ENCODE results near the gene EHF. TPM values are rescaled to one million over a fixed set of nuclear protein-coding genes. Genes with fewer than 3 reads are reported as not detected.

EHF gene
- total RNA-seq, 1 experiment from 2014 or later: not detected

- no peak for DNase-seq (ENCODE audit: low read depth)
These were observed 2.6 kb downstream of the EHF start for GRCh38 chr11:34623463-34623862.

- no peak for DNase-seq (ENCODE audit: low read depth)
These were observed 3.2 kb downstream of the EHF start for GRCh38 chr11:34624069-34624468.

- no peak for DNase-seq (ENCODE audit: low read depth)
These were observed 4.7 kb downstream of the EHF start for GRCh38 chr11:34625576-34625975.

- DNase-seq (ENCODE audit: low read depth): peak; percentile 15
These were observed 5.5 kb downstream of the EHF start for GRCh38 chr11:34626393-34626792.

GRCh38 chr11:34627197-34627596 is 6.3 kb downstream of the EHF start:
- no peak for DNase-seq (ENCODE audit: low read depth)

- no peak for DNase-seq (ENCODE audit: low read depth)
These were observed 8.8 kb downstream of the EHF start for GRCh38 chr11:34629711-34630110.

GRCh38 chr11:34630544-34630943 is 9.7 kb downstream of the EHF start:
- DNase-seq (ENCODE audit: low read depth): no peak

GRCh38 chr11:34631297-34631696 is 10.4 kb downstream of the EHF start:
- DNase-seq (ENCODE audit: low read depth): no peak

- no peak for DNase-seq (ENCODE audit: low read depth)
These were observed 10.8 kb downstream of the EHF start for GRCh38 chr11:34631737-34632104.

GRCh38 chr11:34632105-34632791 is 11.4 kb downstream of the EHF start:
- DNase-seq (ENCODE audit: low read depth): no peak

- no peak for DNase-seq (ENCODE audit: low read depth)
These were observed 12.7 kb downstream of the EHF start for GRCh38 chr11:34633640-34633989.

- DNase-seq (ENCODE audit: low read depth): peak; percentile 40
These were observed 13.2 kb downstream of the EHF start for GRCh38 chr11:34633990-34634693.

GRCh38 chr11:34634694-34635062 is 13.8 kb downstream of the EHF start:
- no peak for DNase-seq (ENCODE audit: low read depth)

GRCh38 chr11:34636127-34636526 is 15.2 kb downstream of the EHF start:
- DNase-seq (ENCODE audit: low read depth): no peak

- DNase-seq (ENCODE audit: low read depth): no peak
These were observed 16.4 kb downstream of the EHF start for GRCh38 chr11:34637303-34637702.

GRCh38 chr11:34638897-34639296 is 18.0 kb downstream of the EHF start:
- no peak for DNase-seq (ENCODE audit: low read depth)

GRCh38 chr11:34639545-34639944 is 18.7 kb downstream of the EHF start:
- DNase-seq (ENCODE audit: low read depth): no peak

GRCh38 chr11:34640050-34640923 is 19.4 kb downstream of the EHF start:
- no peak for DNase-seq (ENCODE audit: low read depth)

GRCh38 chr11:34640924-34641275 is 20.0 kb downstream of the EHF start:
- no peak for DNase-seq (ENCODE audit: low read depth)

- DNase-seq (ENCODE audit: low read depth): no peak
These were observed 20.6 kb downstream of the EHF start for GRCh38 chr11:34641456-34641855.

GRCh38 chr11:34642001-34642554 is 21.2 kb downstream of the EHF start:
- DNase-seq (ENCODE audit: low read depth): no peak

- DNase-seq (ENCODE audit: low read depth): no peak
These were observed 22.0 kb downstream of the EHF start for GRCh38 chr11:34642873-34643272.

Measured in HT1080 (cell line).